Measurements from ENCODE around the gene SYNPR.

DNA sequence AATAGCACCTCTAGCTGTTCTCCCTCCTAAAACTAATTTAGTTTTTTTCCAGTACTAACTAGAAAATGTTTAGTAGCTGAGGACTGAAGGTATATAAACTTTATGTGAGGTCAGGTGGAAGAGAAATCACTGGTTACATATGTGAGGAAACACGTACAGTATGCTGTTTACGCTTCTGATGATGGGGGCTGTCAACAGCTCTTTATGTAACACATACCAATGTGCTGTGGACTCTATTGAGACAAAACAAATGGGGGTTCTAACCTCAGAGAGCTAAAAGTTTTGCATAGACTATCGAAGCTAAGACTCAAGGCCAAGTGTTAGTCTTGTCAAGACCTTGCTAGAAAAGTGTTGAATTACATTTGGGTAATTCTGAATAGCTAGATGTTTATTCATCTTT lies 107.5 kb downstream of the SYNPR start:
- TF ChIP-seq, protein P1, sequence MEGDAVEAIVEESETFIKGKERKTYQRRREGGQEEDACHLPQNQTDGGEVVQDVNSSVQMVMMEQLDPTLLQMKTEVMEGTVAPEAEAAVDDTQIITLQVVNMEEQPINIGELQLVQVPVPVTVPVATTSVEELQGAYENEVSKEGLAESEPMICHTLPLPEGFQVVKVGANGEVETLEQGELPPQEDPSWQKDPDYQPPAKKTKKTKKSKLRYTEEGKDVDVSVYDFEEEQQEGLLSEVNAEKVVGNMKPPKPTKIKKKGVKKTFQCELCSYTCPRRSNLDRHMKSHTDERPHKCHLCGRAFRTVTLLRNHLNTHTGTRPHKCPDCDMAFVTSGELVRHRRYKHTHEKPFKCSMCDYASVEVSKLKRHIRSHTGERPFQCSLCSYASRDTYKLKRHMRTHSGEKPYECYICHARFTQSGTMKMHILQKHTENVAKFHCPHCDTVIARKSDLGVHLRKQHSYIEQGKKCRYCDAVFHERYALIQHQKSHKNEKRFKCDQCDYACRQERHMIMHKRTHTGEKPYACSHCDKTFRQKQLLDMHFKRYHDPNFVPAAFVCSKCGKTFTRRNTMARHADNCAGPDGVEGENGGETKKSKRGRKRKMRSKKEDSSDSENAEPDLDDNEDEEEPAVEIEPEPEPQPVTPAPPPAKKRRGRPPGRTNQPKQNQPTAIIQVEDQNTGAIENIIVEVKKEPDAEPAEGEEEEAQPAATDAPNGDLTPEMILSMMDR (IDR thresholded peaks at IDR 0.05) = no peak
- no peak for TF ChIP-seq POLR2A (IDR thresholded peaks at IDR 0.05)
- no peak for TF ChIP-seq POLR2AphosphoS5 (IDR thresholded peaks at IDR 0.05)
